ENCODE measurements around the gene MSMO1.

Gene MSMO1

DNA sequence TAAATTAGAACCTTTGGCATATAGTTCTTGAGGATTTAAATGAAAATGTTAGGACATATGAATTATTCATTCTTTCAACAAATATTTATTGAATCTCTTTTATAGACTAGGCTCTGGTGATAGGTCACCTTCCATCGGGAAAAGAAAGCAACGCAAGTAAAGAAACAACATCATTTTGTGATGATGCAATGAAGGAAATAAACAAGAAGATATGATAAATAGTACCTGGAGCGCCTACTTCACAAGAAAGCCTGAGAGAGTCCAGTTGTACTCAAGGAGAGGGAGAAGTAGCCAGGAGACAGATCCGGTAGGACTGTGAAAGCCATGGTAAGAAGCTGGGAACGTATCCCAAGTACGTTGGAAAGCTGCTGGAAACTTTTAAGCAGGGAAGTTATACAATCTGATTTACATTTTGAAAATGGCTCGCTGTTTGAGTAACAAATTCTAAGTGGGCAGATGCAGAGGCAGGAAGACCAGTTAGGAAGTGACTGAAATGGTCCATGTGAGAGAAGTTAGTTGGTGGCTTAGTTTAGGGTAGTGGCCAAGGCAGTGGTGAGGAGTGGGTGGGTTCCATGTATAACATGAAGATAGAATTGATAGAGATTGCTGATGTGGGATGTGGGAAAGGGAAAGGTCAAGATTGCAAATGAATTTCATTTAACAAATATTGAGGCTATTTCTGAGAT, 33.7 kb downstream of the MSMO1 start:
- DNase-seq, result no peak

DNA sequence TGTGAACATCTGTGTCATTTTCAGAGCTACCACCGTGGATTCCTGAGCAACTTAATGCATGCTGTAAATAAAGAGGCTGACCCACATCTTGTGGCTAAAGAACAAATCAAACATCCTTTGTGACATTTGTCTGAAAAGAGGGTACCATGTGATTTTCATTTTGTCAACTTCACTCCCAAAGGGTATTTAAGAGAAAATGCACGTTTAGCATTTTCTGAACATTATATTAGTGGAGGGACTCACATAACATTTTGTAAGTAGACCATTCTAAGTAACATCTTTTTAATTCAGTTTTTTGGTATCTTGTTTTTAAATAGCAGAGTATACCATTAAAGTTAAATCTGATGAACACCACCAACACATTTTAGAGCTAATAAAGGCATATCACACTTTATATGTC, 34.3 kb downstream of the MSMO1 start:
- no peak for DNase-seq

DNA sequence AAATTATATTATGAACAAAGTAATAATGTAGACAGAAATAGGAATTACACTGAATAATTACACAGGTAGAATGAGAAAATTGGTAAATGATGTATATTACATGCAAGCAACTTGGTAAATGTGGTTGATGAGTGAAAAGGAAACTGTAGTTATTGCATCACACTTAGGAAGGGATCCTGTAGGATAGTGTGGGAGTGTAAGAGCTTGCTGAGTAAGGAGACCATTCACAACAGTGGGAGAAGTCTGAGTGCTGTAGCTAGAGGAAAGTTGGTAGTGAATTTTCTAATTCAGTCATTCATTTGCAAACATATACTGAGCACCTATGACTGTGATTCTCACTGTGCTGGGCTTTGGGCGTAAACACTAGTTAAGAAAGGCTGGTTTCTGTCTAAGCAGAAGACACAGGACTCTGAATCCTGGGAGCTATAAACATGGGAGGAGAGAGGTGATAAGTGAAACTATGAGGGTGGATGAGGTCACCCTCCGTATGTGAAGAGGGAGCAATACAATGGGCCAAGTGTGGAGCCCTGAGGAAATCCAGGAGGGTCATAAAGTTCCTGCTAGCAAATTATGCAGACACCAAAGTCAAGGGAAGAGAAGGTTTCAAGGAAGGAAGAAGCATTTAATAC, 37.1 kb downstream of the MSMO1 start:
- DNase-seq, result peak; percentile 30

DNA sequence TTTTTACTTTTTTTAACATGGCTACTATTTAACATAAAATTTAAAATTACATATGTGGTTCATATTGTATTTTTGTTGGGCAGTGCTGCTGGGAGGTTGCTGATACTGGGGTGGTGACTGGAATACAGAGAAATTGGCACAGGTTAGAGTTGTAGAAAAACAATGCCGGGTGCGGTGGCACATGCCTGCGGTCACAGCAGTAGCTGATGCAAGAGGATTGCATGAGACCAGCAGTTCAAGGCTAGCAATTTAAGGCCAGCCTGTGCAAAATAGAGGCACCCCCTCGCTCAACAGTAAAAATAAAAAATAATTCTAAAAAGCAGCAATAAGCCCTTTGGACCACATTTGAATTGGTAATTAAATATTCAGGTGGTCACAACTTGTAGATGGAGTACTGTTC, 39.6 kb downstream of the MSMO1 start:
- no peak for DNase-seq

DNA sequence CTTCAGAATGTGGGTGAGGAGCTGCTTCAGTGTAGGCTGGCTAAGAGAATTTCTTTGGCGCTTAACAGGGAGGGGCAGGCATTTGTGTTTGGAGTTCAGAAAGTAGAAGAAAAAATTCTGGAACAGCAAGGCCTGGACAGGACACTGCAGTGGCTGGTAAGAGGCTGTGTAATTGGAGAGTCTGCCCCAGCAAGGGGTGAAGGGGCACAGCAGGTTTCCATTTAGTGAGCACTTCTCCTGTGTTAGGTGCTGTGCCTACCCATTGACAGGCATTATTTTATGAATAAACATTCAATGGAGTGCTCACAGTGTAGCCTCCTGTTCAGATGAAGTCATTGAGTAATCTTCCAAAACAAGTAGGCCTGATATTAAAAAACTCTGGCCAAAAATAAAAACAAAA, 40.6 kb downstream of the MSMO1 start:
- DNase-seq, result no peak

DNA sequence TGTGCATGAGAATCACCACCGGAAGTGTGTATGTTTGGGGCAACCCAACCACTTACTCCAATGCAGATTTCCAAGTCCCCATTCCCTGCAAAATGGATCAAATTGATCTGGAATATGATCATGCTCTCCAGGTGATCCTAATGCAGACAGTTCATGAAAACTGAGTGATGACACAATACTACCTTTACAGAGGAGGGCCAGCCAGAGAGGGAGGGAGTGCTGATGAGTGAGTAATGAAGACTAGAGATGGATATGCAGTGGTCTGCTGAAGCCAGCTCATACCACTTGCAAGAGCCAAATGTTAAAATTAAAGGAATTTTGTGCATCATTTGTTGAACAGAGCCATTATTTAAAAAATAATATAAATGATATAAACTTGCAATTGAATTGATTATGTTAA, 41.1 kb downstream of the MSMO1 start:
- DNase-seq, result no peak

DNA sequence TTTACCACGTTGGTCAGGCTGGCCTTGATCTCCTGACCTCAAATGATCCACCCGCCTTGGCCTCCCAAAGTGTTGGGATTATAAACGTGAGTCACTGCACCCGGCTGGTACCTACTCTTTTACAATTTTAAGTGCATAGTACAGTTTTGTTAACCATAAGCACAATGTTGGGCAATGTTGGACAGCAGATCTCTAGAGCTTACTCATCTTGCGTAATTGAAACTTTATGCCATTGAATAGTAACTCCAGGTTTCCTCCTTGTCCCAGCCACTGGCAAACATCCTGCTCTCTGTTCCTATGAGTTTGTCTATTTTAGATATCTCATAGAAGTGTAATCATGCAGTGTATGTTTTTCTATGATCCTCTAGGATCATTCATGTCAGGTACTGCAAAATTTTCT, 42.1 kb downstream of the MSMO1 start:
- DNase-seq, result no peak

DNA sequence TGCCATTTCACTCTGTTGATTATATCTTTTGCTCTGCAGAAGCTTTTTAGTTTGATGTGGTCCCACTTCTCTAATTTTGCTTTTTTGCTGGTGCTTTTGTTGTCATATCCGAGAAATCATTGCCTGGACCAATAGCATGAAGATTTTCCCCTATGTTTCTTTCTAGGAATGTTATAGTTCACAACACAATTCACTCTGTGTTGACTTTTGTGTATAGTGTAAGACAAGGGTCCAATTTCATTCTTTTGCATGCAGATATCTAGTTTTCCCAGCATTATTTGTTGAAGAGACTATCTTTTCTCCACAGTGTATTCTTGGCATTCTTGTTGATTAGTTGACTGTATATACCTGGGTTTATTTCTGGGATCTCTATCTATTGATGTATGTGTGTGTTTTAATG, 43.1 kb downstream of the MSMO1 start:
- DNase-seq, result no peak

DNA sequence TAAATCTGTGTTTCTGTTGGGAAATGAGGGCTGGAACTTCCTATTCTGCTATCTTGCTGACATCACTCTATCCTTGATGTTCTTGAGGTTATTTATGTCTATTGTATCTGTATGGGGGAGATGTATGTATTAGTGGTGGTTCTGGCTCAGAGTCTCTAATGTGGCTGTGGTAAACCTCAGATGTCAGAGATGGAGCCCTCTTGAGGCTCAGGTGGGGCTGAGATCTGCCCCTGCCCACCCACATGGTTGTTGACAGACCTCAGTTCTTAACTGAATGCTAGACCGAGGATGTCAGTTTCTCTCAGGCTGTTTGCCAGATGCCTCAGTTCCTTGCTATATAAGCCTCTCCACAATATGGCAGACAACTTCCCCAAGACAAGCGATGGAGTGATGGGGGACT, 48.0 kb downstream of the MSMO1 start:
- no peak for DNase-seq

DNA sequence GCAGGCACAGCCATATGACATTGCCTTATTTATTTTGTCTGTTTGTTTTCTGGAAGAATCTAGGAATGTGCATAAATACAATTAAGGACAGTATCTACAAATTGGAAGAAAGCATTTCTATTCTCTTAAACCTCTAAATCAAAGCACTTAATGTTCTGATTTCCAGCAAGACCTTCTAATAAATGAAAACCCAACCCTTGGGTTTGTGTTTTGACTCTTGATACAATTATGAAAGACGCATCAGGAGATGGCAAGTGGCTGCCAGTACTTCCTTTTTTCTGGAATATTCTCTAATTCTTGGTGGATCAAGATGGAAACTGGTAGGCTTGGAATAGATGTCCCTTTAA, 50.9 kb downstream of the MSMO1 start:
- DNase-seq, result no peak

DNA sequence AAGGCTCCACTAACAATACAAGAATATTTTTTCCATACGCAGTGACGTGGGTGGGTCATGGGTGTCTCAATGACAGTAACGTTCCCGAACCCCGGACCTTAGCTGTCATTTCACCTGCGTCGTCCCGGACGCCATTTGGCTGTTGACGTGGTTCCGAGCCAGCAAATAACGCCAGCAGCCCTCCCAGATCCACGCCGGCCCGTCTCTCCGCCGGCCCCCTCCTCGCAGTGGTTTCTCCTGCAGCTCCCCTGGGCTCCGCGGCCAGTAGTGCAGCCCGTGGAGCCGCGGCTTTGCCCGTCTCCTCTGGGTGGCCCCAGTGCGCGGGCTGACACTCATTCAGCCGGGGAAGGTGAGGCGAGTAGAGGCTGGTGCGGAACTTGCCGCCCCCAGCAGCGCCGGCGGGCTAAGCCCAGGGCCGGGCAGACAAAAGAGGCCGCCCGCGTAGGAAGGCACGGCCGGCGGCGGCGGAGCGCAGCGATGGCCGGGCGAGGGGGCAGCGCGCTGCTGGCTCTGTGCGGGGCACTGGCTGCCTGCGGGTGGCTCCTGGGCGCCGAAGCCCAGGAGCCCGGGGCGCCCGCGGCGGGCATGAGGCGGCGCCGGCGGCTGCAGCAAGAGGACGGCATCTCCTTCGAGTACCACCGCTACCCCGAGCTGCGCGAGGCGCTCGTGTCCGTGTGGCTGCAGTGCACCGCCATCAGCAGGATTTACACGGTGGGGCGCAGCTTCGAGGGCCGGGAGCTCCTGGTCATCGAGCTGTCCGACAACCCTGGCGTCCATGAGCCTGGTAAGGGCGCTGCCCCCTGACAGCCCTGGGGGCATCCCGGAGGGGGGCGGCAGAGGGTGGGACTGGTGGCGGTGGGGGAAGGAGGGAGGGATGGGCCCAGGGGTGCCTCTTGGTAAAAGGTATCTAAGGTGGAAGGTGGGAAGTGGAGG, 51.5 kb downstream of the MSMO1 start, which contains the start of gene CPE:
TSS of gene CPE (plus strand) at position 264 of the 933 bp plus-strand sequence. CDS start at position 478, 214 bp downstream.
- DNase-seq, result peak; percentile 84

DNA sequence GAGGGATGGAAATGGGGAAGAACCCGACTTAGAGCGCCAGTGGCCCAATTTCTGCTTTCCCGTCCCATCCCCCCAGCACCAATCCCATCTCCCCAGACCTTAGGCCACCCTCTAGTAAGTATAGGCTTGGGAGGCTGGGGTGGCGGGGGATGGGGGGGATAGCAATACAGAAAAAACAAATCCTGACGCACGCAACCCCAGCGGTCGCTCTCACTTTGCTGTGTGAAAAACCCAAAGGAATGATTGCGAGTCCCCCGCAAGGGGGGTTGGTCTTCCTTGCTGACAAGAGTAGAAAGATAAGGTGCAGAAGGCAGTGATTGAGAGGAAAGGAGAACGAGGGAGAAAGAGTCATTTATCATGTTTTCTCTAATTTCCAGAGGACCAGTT, 52.2 kb downstream of the MSMO1 start:
- DNase-seq, result no peak

DNA sequence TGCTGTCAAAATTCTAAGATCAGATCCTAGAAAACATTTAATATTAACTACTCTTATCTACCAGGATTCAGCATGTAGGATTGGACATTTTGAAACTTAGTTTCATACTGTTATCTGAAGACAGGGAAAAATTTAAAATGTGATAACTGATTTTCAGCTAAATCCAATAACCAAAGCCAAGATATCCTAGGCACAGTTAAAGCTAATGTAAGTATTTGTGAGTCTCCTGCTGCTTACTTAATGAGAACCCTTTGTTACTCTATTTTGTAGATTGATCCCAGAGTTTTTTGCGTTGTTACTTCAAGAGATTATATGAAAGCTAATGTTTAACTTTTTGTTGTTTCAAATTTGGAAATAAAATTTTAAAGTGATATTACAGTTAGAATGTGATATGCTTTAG, 53.3 kb downstream of the MSMO1 start:
- DNase-seq, result no peak

DNA sequence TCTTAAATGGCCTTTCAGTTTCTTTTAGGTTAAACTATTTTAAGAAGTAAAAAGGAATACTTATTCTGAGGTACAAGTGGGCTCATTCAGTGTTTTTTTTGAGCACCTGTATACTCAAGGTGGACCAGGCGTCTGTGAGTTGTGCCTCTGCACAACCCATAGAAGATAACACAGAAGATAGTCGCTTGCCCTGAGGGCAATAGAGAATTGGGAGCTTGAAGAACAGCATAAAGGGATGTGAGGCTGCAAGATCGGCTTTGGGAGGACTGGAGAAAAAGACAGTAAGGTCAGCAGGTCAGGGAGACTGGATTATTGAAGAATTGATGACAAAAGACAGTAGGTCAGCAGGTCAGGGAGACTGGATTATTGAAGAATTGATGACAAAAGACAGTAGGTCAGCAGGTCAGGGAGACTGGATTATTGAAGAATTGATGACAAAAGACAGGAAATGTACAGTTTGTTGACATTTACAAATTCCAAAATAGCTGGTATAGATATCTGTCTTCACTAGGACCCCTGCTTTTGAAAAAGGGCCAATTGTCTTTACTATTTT, 54.4 kb downstream of the MSMO1 start:
- no peak for DNase-seq

DNA sequence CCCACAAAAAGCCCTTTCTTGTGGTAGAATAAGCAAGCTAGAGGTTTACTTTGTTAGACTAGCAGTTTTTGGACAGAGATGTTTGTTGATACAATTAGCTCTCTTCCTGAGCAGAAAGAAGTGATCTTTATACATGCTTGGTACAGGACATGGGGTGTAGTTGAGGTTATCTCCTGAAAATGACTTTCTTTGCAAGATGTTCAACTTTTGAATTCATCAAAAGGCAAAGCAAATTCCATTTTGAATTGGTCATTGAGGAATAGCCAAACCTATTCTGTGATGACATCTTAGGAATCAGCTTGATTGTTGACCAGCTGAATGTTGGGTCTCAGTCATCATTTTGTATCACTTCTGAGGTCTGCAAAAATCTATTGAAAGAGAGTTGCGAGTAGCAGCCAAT, 55.2 kb downstream of the MSMO1 start:
- DNase-seq, result no peak

DNA sequence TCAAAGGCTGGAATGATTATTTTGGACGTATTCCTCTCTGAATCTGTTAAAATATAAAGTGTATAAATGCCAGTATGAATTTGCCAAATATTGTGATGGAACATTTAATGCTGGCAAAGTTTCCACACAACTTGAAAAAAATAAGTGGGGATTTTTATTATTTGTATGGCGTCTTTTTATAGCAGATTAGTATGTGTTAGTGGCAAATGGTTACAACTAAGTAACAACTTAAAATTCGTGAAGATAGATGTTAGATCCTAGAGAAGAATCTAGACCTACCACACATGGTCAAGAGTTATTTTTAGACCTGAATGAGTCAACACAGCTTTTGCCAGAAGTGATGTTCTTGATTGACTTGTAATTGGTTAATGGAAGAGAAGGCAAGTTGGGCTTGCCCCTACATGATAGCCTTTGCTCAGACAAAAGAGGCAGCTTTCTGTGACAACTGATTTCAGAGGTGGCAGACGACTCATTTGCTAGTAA, 56.2 kb downstream of the MSMO1 start:
- DNase-seq, result peak; percentile 50

DNA sequence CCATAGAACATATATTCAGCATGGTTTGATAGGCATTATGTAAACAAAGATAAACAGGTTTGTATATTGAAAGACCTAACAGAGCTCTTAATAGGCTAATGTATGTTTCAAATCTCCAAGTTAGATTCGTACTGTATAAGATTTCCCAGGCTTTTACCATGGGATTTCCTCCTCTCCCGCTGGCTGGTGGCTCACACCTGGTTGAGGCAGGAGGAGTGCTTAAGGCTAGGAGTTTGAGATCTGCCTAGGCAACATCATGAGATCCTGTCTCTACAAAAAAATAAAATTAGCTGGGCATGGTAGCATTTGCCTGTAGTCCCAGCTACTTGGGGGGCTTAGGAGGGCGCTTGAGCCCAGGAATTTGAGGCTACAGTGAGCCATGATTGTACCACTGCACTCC, 56.7 kb downstream of the MSMO1 start:
- no peak for DNase-seq

DNA sequence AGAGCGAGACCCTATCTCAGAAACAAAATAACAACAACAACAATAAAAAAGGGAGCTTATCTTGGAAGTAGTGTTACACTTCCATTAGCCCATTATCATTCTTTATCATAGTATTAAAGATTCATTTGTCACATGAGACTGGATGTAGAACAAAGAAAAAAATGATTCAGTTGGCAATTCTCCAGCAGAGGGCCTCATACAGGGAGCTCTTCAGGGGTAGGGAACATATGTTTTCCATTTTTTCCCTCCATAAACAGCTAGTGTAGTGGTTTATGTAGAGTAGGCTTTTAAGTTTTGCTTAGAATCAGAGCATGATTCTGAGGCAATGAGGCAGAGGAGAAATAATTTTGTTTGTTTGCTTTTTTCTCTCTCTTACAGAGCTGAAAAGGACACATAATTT, 57.1 kb downstream of the MSMO1 start:
- DNase-seq, result peak; percentile 82

DNA sequence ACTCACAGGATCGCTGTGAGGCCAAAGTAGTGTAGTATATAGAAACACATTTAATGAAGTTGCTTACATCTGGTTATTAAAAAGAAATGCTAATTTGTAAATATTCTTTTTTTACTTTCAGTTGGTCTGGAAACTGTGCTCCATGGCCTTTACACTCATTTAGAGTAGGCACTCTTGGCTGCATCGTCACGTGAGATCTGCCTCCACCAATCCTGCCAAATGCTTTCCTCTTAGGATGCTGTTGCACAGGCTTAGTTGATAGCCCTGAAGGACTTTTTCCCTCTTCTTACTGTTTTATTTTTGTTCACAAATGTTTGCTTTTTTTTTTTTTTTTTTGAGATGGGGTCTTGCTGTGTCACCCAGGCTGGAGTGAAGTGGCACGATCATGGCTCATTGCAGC, 57.7 kb downstream of the MSMO1 start:
- no peak for DNase-seq

DNA sequence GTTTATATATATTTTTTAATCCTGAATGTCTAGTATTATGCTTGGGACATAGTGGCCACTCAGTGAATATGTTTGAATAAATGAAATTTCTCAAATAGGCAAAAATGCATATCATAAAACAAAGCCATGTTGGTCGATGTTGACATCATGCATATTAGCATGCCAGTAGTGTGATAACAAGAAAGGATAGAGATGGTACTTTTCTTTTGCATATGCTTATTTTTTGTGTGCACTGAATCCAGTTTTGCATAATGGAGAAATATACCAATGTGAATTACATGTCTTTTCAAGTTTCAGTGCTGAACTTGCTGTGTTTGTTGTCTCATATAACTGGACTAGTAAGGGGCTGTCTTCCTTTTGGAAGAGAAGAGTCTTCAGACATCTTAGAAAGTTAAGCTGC, 58.9 kb downstream of the MSMO1 start:
- no peak for DNase-seq

DNA sequence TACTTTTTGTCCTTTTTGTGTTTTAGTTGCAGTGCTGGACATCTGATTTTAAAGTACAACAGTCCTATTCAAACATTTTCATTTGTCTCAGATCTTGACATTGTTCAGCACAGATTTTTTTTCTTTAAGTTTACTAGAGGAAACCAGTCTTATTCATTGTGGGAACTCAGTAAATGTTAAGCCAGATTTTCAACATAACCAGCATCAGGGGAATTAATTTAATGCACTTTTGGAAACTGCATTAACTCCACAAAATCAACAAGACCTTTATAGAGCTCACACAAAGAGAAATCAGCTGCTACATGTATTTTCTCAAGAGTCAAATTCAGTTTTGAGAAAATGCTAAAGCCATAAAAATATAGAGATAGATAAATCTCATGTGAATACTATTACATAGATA, 61.3 kb downstream of the MSMO1 start:
- DNase-seq, result no peak

Measured in fibroblast of skin of right biceps (primary cell).